ENCODE results near the gene PGA4.

- TF ChIP-seq TCF4 (CRISPR knock-in tag; IDR thresholded peaks at IDR 0.05; ENCODE audit: borderline replicate concordance) = no peak
- no peak for TF ChIP-seq RARB (CRISPR knock-in tag; IDR thresholded peaks at IDR 0.05)
- no peak for TF ChIP-seq GLIS3 (CRISPR knock-in tag; IDR thresholded peaks at IDR 0.05)
- TF ChIP-seq ZNF8 (CRISPR knock-in tag; IDR thresholded peaks at IDR 0.05) = no peak
- no peak for TF ChIP-seq ZFP3 (CRISPR knock-in tag; IDR thresholded peaks at IDR 0.05)
- TF ChIP-seq TSHZ2 (CRISPR knock-in tag; IDR thresholded peaks at IDR 0.05) = no peak
- TF ChIP-seq BACH2 (CRISPR knock-in tag; IDR thresholded peaks at IDR 0.05; ENCODE audit: borderline replicate concordance) = no peak
- TF ChIP-seq ARNTL (CRISPR knock-in tag; IDR thresholded peaks at IDR 0.05; ENCODE audit: borderline replicate concordance, low read depth) = no peak
- TF ChIP-seq PPARA (CRISPR knock-in tag; IDR thresholded peaks at IDR 0.05; ENCODE audit: borderline replicate concordance) = no peak
- no peak for TF ChIP-seq PATZ1 (CRISPR knock-in tag; IDR thresholded peaks at IDR 0.05; ENCODE audit: borderline replicate concordance)
- TF ChIP-seq ZFP30 (CRISPR knock-in tag; IDR thresholded peaks at IDR 0.05) = no peak
- TF ChIP-seq SNAI2 (CRISPR knock-in tag; IDR thresholded peaks at IDR 0.05) = no peak
- no peak for TF ChIP-seq OSR1 (CRISPR knock-in tag; IDR thresholded peaks at IDR 0.05)
Observed at GRCh38 chr11:61270354-61271076, 48.4 kb downstream of the PGA4 start.
